ENCODE results near the gene METTL18.

METTL18 gene

GRCh38 chr1:169785267-169785666 is 9.4 kb downstream of the METTL18 start:
- no peak for DNase-seq (ENCODE audit: low spot score)

- DNase-seq (ENCODE audit: low spot score): no peak
Observed at GRCh38 chr1:169784102-169784501, 10.6 kb downstream of the METTL18 start.

- no peak for DNase-seq (ENCODE audit: low spot score)
Observed at GRCh38 chr1:169782596-169782995, 12.1 kb downstream of the METTL18 start.

- no peak for DNase-seq (ENCODE audit: low spot score)
Observed at GRCh38 chr1:169779970-169780369, 14.7 kb downstream of the METTL18 start.

- no peak for DNase-seq (ENCODE audit: low spot score)
Observed at GRCh38 chr1:169779150-169779549, 15.6 kb downstream of the METTL18 start.

GRCh38 chr1:169776440-169776839 is 18.3 kb downstream of the METTL18 start:
- no peak for DNase-seq (ENCODE audit: low spot score)

GRCh38 chr1:169768161-169768560 is 26.5 kb downstream of the METTL18 start:
- no peak for DNase-seq (ENCODE audit: low spot score)

GRCh38 chr1:169765580-169766331 is 29.0 kb downstream of the METTL18 start:
- no peak for DNase-seq (ENCODE audit: low spot score)

GRCh38 chr1:169764919-169765318 is 29.8 kb downstream of the METTL18 start:
- no peak for DNase-seq (ENCODE audit: low spot score)

GRCh38 chr1:169762699-169763098 is 32.0 kb downstream of the METTL18 start:
- no peak for DNase-seq (ENCODE audit: low spot score)

GRCh38 chr1:169759038-169759437 is 35.7 kb downstream of the METTL18 start:
- no peak for DNase-seq (ENCODE audit: low spot score)

- no peak for DNase-seq (ENCODE audit: low spot score)
Observed at GRCh38 chr1:169753549-169753948, 41.2 kb downstream of the METTL18 start.

GRCh38 chr1:169750041-169750440 is 44.7 kb downstream of the METTL18 start:
- DNase-seq (ENCODE audit: low spot score): no peak

- no peak for DNase-seq (ENCODE audit: low spot score)
Observed at GRCh38 chr1:169746550-169746949, 48.2 kb downstream of the METTL18 start.

- no peak for DNase-seq (ENCODE audit: low spot score)
Observed at GRCh38 chr1:169745015-169745861, 49.5 kb downstream of the METTL18 start.

All from CD4-positive, alpha-beta T cell treated with Interleukin-15 for 4 hours (primary cell).